ENCODE measurements around the gene SCN8A.

SCN8A gene

DNA sequence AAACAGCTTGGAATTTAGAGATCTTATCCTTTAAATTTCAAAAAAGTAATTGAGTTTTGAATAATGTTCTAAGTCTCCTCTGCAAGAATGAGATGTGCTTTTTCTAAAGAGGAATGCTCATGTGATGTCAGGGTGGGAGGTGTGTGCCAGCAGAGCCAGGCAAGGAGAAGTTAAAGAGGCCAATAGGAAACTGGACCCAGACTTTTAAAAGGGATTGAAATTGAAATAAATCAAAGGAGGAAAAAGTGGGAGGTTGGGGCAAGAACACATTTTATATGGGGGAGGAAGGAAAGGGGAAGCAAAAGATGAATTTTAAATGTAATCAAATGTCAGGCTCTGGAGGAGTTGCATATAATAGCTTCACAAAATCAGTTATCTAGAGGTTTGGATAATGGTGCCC lies 131.4 kb downstream of the SCN8A start:
- DNase-seq = no peak

GRCh38 chr12:51726161-51726560 lies 135.1 kb downstream of the SCN8A start:
- DNase-seq = no peak

DNA sequence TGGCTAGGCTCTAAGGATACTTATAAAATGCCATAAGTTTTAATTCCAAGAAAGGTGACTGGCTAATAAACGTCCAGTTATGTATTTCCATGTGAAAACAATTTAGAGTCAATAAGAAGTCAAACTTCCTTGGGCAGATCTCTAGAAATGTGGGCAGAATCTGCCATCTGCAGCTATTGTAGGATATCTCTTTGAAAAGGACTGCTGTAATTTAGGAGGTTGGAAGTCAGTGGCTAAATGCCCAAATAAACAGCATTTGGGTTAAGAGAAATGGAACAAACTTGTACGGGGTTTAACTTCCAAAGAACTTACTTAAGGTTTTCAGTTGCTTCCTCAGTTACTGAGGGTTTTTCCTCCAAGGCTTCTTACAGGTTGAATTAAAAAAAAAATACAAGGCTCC lies 135.9 kb downstream of the SCN8A start:
- DNase-seq = no peak

DNA sequence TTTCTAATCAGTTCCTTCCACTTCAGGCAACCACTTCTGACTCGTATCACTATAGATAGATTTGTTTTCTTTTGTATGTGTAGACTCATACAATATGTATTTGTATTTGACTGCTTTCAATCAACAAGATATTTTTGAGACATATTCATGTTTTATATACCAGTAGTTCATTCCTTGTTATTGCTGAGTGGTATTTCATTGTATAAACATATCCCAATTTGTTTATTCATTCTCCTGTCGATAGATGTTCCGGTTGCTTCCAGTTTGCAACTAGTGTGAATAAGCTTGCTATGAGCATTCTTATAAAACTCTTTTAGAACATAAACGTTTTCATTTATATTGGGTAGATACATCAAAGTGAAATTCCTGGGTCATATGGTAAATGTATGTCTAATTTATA lies 138.3 kb downstream of the SCN8A start:
- no peak for DNase-seq

- no peak for DNase-seq
Measured at GRCh38 chr12:51730745-51731144, 139.7 kb downstream of the SCN8A start.

GRCh38 chr12:51740536-51740935 lies 149.5 kb downstream of the SCN8A start:
- DNase-seq = no peak

- DNase-seq = no peak
Measured at GRCh38 chr12:51744235-51744634, 153.2 kb downstream of the SCN8A start.

DNA sequence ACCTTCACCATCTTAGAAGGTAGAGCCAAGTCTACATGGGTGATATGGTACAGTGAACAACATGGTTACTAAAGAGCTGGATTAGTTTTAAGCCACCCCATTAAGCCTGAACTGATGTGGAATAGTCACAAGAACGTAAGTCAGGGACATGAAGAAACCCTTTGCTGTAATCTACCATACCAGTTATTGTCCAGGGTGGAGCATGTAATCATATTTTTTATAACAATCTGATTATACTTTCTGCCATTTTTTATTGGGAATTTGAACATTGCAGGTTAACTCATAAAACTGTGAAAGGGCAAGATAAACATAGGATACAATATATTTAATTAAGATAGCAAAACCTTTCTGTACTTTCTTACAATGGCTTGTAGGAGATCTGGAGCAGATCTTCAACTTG lies 153.9 kb downstream of the SCN8A start:
- no peak for DNase-seq

DNA sequence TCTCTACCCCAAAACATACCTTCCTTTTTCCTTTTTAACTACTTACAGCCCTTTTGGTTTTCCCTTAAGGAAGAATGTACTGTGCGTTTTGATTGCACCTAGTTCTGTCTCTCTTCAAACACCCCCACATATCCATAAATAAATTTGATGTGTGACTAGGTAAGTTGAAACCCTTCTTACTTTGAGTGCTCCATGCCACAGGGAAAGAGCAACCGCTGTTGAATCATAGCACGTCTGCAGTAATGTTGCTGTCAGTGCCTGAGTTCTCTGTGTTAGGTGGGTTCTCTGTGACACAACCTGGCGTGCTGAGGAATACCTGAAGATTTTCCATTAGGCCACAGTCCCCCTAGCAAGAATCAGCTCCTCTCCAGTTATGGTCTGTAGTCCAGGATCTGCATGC lies 155.4 kb downstream of the SCN8A start:
- no peak for DNase-seq

DNA sequence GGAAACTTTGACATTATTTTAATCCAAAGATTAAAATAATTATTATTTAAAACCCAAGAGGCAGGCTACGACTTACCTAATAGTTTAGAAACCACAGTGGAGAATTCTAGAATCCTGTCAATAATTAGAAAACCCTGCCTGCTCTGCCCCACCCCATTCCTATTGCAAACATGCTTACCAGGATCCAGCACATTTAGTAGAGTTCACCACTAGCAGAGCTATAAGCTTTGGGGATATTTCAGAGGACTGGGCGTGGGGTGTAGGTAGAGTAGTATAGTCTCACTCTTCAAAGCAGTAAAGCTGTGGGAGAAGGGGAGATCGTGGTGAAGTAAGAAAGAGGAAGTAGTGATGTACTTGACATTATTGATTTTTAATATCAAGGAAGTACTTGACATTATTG lies 157.2 kb downstream of the SCN8A start:
- no peak for DNase-seq

DNA sequence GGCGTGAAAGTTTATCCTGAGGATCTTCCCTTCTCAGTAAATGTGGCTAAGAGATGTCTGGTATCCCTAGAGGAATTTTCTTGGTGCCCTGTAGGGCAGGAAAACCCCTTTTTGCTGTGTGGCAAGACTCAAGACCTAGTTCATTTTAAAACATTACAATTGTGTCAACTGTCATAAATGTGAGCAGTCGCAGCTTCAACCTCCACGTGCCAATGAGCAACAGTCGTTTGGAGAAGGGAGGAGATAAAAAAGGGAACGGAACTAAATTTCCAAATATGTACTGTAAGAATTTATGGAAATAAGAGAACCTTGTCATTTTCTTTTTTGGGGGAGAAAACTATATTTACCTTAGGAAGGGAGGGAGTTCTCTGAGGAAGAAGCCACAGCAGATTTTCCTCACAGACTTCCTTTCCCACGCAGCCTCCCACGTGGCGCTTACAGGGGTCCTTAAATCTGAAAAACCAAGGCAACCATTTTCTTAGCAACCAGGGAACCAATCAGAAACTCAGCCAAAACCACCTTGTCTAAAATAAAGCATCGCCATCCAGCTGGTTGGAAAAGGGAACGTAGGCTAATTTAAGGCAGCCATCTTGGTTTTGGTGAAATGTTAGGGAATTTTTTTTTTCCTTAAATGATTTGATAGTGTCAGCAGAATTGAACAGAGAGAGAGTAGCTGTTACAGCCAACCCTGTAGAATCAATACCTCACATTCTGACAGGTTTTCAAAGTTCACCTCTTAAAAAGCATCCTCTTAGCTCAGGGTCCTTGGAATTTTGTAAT lies 158.4 kb downstream of the SCN8A start:
- no peak for DNase-seq

- no peak for DNase-seq
Measured at GRCh38 chr12:51749986-51750317, 158.9 kb downstream of the SCN8A start.

DNA sequence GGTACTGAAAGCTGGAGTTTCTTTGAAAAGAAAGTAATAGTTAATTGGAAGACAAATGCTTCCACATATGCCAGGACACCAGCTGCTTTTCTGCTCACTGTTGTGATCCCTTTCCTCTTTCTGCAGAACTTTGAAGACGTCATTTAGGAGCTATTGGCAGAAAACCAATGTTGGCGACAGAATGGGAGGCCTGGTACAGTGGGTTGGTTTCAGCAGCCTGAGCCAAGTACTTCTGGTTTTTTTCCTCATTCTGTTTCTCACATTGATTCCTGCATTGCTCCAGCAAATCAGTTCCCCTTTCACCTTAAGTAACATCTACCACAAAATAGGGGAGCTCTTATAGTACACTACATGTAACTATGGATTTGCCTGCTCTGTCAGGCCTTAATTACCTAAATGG lies 160.6 kb downstream of the SCN8A start:
- no peak for DNase-seq

DNA sequence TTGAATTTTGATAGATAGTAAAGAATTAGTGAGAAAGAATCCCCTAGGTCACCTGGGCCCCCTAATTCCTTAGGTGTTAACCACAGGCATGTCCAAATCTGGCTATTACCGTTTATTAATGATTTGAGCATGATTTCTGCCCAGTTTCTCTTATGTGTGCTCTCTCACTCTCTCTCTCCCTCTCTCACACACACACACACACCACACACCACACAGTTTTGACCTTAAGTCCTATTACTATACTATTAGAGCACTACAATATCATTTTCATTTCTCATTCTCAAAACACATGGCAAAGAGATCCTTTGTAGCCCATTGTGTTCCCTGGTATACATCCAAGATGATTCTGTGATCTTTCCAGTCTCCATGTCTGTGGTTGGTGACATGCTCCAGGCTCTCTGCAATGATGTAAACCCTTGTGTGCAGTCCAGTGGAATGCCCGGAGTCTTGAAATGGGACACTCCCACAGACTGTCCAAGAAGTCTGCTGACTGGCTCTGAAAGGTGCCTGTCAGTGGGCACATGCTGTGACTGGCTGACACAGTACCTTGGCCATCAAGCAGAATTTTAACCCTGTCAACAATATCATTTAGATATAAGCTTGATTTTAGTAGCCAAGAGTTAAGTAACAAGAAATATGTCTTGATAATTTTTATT lies 161.3 kb downstream of the SCN8A start:
- DNase-seq = no peak

DNA sequence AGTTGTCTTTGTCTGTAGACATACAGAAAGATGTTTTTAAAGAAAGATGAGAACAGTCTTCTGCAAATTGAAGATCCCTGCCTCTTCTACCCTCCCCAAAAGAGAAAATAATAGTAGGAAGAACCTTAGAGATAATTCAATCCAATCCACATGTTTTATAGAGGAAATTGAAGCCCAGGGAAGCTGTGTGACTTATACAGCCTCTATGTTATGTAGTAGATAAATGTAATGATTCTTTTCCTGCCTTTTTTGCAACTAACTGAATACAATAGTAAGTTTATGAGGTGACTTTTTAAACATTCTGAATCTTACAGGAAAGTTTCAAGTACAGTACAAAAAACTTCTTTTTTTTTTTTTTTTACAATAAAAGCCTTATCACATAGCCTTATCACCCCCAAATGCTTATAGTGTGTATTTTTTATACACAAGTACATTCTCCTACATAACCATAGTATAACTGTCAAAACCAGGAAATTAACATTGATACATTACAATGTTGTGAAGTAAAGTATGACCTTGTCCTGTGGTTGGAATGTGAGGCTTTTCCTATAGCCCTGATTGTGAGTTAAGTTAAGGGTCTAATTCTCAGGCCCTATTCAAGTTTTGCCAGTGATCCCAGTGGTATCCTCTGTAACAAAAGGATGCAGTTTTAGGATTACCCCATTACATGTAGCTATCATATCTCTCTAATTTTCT lies 163.1 kb downstream of the SCN8A start:
- DNase-seq = no peak

GRCh38 chr12:51755251-51755650 lies 164.2 kb downstream of the SCN8A start:
- DNase-seq = no peak

DNA sequence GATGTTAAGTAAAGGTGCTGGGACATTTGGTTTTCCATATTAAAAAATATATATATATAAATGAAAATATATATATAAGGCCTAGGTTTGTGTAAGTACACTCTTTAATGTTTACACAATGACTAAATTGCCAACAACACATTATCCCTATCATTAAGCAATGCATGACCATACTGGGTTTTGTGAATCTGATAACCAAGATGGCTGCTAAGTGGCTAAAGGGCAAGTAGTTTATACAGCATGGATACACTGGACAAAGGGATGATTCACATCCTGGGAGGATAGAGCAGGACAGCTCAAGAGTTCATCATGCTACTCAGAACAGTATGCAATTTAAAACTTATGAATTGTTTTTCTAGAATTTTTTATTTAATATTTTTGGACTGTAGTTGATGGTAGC lies 168.1 kb downstream of the SCN8A start:
- no peak for DNase-seq

DNA sequence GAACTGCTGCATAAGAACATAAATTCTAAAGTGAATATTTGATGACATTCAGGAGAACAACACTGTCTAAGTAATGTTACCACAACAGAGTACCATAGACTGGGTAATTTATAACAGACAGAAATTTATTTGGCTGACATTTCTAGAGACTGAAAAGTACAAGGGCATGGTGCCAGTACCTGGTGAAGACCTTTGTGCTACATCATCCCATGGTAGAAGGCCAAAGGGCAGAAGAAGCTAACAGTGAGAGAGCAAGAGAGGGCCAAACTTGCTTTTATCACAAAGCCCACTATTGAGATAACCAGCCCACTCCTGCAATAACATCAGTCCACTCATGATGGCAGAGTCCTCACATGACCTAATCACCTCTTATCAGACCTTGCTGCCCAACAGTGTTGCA lies 168.7 kb downstream of the SCN8A start:
- no peak for DNase-seq

DNA sequence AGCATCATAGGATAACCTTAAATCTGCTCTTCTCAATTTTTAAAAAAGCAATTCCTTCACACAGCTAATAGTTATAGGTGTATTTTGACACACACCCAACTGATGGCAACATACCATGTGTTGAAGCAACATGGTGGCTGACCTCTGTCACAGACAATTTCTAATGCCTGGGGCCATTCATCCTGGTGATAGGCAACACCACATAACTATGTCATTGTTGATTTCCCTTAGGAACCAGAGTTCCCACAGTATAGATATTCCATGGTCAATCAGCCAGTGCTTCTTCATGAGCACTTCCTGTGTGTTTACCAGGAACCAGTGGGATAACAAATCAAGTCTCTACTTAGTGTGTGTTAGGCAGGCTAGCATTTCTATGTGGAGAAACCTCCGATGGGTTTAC lies 169.2 kb downstream of the SCN8A start:
- no peak for DNase-seq

GRCh38 chr12:51763743-51764142 lies 172.7 kb downstream of the SCN8A start:
- no peak for DNase-seq

GRCh38 chr12:51766067-51766676 lies 175.1 kb downstream of the SCN8A start:
- DNase-seq = no peak

GRCh38 chr12:51771008-51771407 lies 180.0 kb downstream of the SCN8A start:
- no peak for DNase-seq

- no peak for DNase-seq
Measured at GRCh38 chr12:51773145-51773869, 182.3 kb downstream of the SCN8A start.
